ENCODE data around the gene SECISBP2L.

Gene SECISBP2L

GRCh38 chr15:48966595-48967301 is 79.5 kb downstream of the SECISBP2L start:
- peak; percentile 42 for DNase-seq (ENCODE audit: low read depth)

GRCh38 chr15:48965972-48966371 is 80.3 kb downstream of the SECISBP2L start:
- DNase-seq (ENCODE audit: low read depth): no peak

- no peak for DNase-seq (ENCODE audit: low read depth)
Measured at GRCh38 chr15:48964898-48965297, 81.3 kb downstream of the SECISBP2L start.

GRCh38 chr15:48963524-48964113 is 82.6 kb downstream of the SECISBP2L start, which contains the start of gene SHC4:
SHC4 (minus strand) TSS chr15:48963919; CDS start chr15:48963015, 904 bp downstream.
- peak; percentile 74 for DNase-seq (ENCODE audit: low read depth)

GRCh38 chr15:48962662-48963523 is 83.4 kb downstream of the SECISBP2L start:
- DNase-seq (ENCODE audit: low read depth): no peak

GRCh38 chr15:48955967-48956366 is 90.3 kb downstream of the SECISBP2L start:
- DNase-seq (ENCODE audit: low read depth): no peak

- DNase-seq (ENCODE audit: low read depth): no peak
Measured at GRCh38 chr15:48955370-48955769, 90.9 kb downstream of the SECISBP2L start.

- DNase-seq (ENCODE audit: low read depth): no peak
Measured at GRCh38 chr15:48954538-48954937, 91.7 kb downstream of the SECISBP2L start.

- no peak for DNase-seq (ENCODE audit: low read depth)
Measured at GRCh38 chr15:48946840-48947187, 99.4 kb downstream of the SECISBP2L start.

GRCh38 chr15:48946074-48946839 is 100.0 kb downstream of the SECISBP2L start:
- peak; percentile 54 for DNase-seq (ENCODE audit: low read depth)

GRCh38 chr15:48945386-48945785 is 100.9 kb downstream of the SECISBP2L start:
- no peak for DNase-seq (ENCODE audit: low read depth)

GRCh38 chr15:48941904-48942303 is 104.3 kb downstream of the SECISBP2L start:
- no peak for DNase-seq (ENCODE audit: low read depth)

GRCh38 chr15:48940508-48940907 is 105.7 kb downstream of the SECISBP2L start:
- peak; percentile 91 for DNase-seq (ENCODE audit: low read depth)

GRCh38 chr15:48939648-48940047 is 106.6 kb downstream of the SECISBP2L start:
- DNase-seq (ENCODE audit: low read depth): peak; percentile 88

All from HS-5 (cell line).